Measurements from ENCODE around the gene FRMPD4.

DNA sequence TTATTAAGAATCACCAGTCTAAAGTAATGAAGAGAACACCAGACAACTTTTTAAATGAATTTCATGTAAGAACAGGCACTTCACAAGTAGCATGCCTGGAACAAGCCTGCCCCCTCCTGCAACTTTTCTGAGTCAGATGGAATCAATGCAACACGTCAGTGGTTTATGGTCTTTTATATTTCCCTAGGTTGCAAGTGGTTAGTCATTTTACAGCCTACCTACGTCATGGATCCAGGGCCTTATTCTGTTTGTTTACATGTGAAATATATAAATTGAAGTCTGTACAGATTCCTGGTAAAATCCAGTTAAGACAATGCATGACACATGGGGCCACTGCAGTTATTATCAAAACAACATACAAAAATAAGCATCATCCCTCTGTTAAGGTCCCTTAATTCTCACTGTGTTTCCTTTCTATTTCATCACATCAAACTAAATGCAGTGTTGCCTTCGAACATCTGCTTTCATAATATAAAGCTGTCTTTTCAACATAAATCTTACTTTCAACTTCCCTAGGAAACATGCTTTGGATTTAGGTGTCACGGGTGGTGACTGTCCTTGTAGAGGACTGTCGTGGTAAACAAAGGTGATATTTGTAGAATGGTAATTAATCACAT lies 309.3 kb downstream of the FRMPD4 start:
- TF ChIP-seq SP1 (IDR thresholded peaks at IDR 0.05) = no peak
- TF ChIP-seq LEF1 (IDR thresholded peaks at IDR 0.05; ENCODE audit: borderline replicate concordance) = no peak
- no peak for TF ChIP-seq FOXK2 (IDR thresholded peaks at IDR 0.05)
- no peak for TF ChIP-seq FOXA1 (IDR thresholded peaks at IDR 0.05)
- TF ChIP-seq NFRKB (IDR thresholded peaks at IDR 0.05) = no peak
- no peak for TF ChIP-seq BHLHE40 (IDR thresholded peaks at IDR 0.05; ENCODE audit: borderline replicate concordance)
- TF ChIP-seq FOXM1 (IDR thresholded peaks at IDR 0.05; ENCODE audit: borderline replicate concordance) = no peak
- no peak for TF ChIP-seq CTBP1 (IDR thresholded peaks at IDR 0.05; ENCODE audit: borderline replicate concordance)
- TF ChIP-seq TARDBP (IDR thresholded peaks at IDR 0.05) = no peak

Measured in HEK293T (cell line).